ENCODE data around the gene ZBTB20.

- TF ChIP-seq POU6F1 (CRISPR knock-in tag; IDR thresholded peaks at IDR 0.05; ENCODE audit: borderline replicate concordance, low read depth): no peak
- TF ChIP-seq, protein P1, sequence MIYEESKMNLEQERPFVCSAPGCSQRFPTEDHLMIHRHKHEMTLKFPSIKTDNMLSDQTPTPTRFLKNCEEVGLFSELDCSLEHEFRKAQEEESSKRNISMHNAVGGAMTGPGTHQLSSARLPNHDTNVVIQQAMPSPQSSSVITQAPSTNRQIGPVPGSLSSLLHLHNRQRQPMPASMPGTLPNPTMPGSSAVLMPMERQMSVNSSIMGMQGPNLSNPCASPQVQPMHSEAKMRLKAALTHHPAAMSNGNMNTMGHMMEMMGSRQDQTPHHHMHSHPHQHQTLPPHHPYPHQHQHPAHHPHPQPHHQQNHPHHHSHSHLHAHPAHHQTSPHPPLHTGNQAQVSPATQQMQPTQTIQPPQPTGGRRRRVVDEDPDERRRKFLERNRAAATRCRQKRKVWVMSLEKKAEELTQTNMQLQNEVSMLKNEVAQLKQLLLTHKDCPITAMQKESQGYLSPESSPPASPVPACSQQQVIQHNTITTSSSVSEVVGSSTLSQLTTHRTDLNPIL (CRISPR knock-in tag; IDR thresholded peaks at IDR 0.05; ENCODE audit: low read depth): no peak
- no peak for TF ChIP-seq ARNTL (CRISPR knock-in tag; IDR thresholded peaks at IDR 0.05; ENCODE audit: borderline replicate concordance, low read depth)
- no peak for TF ChIP-seq TCF4 (CRISPR knock-in tag; IDR thresholded peaks at IDR 0.05; ENCODE audit: borderline replicate concordance)
- TF ChIP-seq ZFP30 (CRISPR knock-in tag; IDR thresholded peaks at IDR 0.05): no peak
- no peak for TF ChIP-seq PATZ1 (CRISPR knock-in tag; IDR thresholded peaks at IDR 0.05; ENCODE audit: borderline replicate concordance)
- TF ChIP-seq PPARA (CRISPR knock-in tag; IDR thresholded peaks at IDR 0.05; ENCODE audit: borderline replicate concordance): no peak
- no peak for TF ChIP-seq ZNF8 (CRISPR knock-in tag; IDR thresholded peaks at IDR 0.05)
- no peak for TF ChIP-seq ZFP3 (CRISPR knock-in tag; IDR thresholded peaks at IDR 0.05)
- TF ChIP-seq ZNF70 (CRISPR knock-in tag; IDR thresholded peaks at IDR 0.05): no peak
- no peak for TF ChIP-seq GLIS3 (CRISPR knock-in tag; IDR thresholded peaks at IDR 0.05)
- TF ChIP-seq TOX (CRISPR knock-in tag; IDR thresholded peaks at IDR 0.05; ENCODE audit: borderline replicate concordance): no peak
- TF ChIP-seq CSDC2 (CRISPR knock-in tag; IDR thresholded peaks at IDR 0.05): no peak
- TF ChIP-seq CSRNP3 (CRISPR knock-in tag; IDR thresholded peaks at IDR 0.05): no peak
These were observed 352.0 kb downstream of the ZBTB20 start for GRCh38 chr3:114794894-114795630.

Measured in SK-N-SH treated with all-trans-retinoic acid at 6 μM for 48 hours (cell line).